H1 (cell line): ENCODE data around the gene GPR137. TPM values are rescaled to one million over a fixed set of nuclear protein-coding genes. Genes with fewer than 3 reads are reported as not detected.

Experiments used
- CTCF ChIA-PET: fragments of 300-600 bp; sonication (Branson Sonifier 250); formaldehyde crosslinking; loops from one replicate; lab custom pipeline; 2021; ENCODE audit not compliant: partially characterized antibody; lab: Charles Lee
- POLR2A ChIA-PET: fragments of 300-600 bp; sonication (Branson Sonifier 250); formaldehyde crosslinking; loops from one replicate; lab custom pipeline; 2021; ENCODE audit warnings: inconsistent platforms; ENCODE audit not compliant: partially characterized antibody; lab: Charles Lee
- DNase-seq, 2 experiments: peaks; one replicate each; pipeline versions ENCODE4 v3.0.0 to v3.0.0-alpha.2; 2010 to 2022; ENCODE audit warnings: low spot score in 2 of 2, low read depth in 1 of 2, mixed read lengths in 1 of 2
- FAIRE-seq: peaks from 2 replicates; lab custom pipeline; 2011; peaks lifted over from hg19 to GRCh38; lab: Jason Lieb, UNC
- H2AFZ ChIP-seq: 2 replicates; pipeline ENCODE4 v1.8.1; 2012; ENCODE audit warnings: low read length, inconsistent platforms
- H2AK5ac ChIP-seq: 2 replicates; pipeline ENCODE4 v1.6.1; 2013; ENCODE audit warnings: low read depth, low read length
- H2BK120ac ChIP-seq: replicated peaks from 2 replicates; pipeline ENCODE3; 2013; ENCODE audit warnings: low read depth, low read length, inconsistent platforms
- H2BK12ac ChIP-seq: 2 replicates; pipeline ENCODE4 v1.6.1; 2013; ENCODE audit warnings: low read depth, low read length
- H2BK15ac ChIP-seq: 2 replicates; pipeline ENCODE4 v1.6.1; 2013; ENCODE audit warnings: low read length
- H2BK20ac ChIP-seq: 2 replicates; pipeline ENCODE4 v1.6.1; 2013; ENCODE audit warnings: low read length
- H2BK5ac ChIP-seq: 2 replicates; pipeline ENCODE4 v1.6.1; 2013; ENCODE audit warnings: low read depth, low read length
- H3K14ac ChIP-seq: 2 replicates; pipeline ENCODE4 v1.6.1; 2013; ENCODE audit warnings: inconsistent platforms; ENCODE audit not compliant: insufficient read length
- H3K18ac ChIP-seq: 2 replicates; pipeline ENCODE4 v1.6.1; 2013; ENCODE audit warnings: low read length; ENCODE audit errors: extremely low read depth
- H3K23ac ChIP-seq: 2 replicates; pipeline ENCODE4 v1.6.1; 2013; ENCODE audit warnings: inconsistent platforms; ENCODE audit not compliant: insufficient read length
- H3K23me2 ChIP-seq: 2 replicates; pipeline ENCODE4 v1.6.1; 2013; ENCODE audit warnings: low read depth, low read length
- H3K27ac ChIP-seq: 2 replicates; pipeline ENCODE4 v1.6.1; 2011; ENCODE audit warnings: low read depth, low read length, inconsistent platforms
- H3K27me3 ChIP-seq, 4 experiments: replicated peaks in 1 of 4; 1 replicate in 1 of 4; 2 replicates in 3 of 4; pipeline versions ENCODE4 v1.6.1 to v1.8.1; 2011 to 2013; ENCODE audit warnings: low read length in 3 of 4, mild to moderate bottlenecking in 3 of 4, inconsistent platforms in 2 of 4, mixed read lengths in 2 of 4, moderate library complexity in 1 of 4; ENCODE audit not compliant: control insufficient read depth in 3 of 4, insufficient read depth in 3 of 4; ENCODE audit errors: extremely low read depth in 1 of 4
- H3K36me3 ChIP-seq, 4 experiments: 2 replicates each; pipeline versions ENCODE4 v1.6.1 to v1.8.1; 2011 to 2013; ENCODE audit warnings: mild to moderate bottlenecking in 4 of 4, low read length in 3 of 4, moderate library complexity in 2 of 4, control low read depth in 1 of 4, inconsistent platforms in 1 of 4; ENCODE audit not compliant: insufficient read depth in 4 of 4, control insufficient read depth in 2 of 4
- H3K4ac ChIP-seq: replicated peaks from 2 replicates; pipeline ENCODE3; 2013; ENCODE audit warnings: low read length, low read depth, mixed read lengths, inconsistent platforms; ENCODE audit not compliant: insufficient read length
- H3K4me1 ChIP-seq, 4 experiments: replicated peaks in 1 of 4; 1 replicate in 1 of 4; 2 replicates in 3 of 4; pipeline versions ENCODE4 v1.6.1 to v1.8.1; 2011 to 2013; ENCODE audit warnings: low read length in 3 of 4, inconsistent platforms in 2 of 4, mixed read lengths in 1 of 4; ENCODE audit not compliant: insufficient read depth in 4 of 4, control insufficient read depth in 3 of 4
- H3K4me2 ChIP-seq, 2 experiments: 2 replicates each; pipeline versions ENCODE4 v1.6.1 to v1.8.1; 2011 to 2013; ENCODE audit warnings: low read depth in 2 of 2, low read length in 2 of 2, control low read depth in 1 of 2, inconsistent platforms in 1 of 2, mild to moderate bottlenecking in 1 of 2; ENCODE audit not compliant: insufficient read depth in 1 of 2
- H3K4me3 ChIP-seq, 4 experiments: fragments of 200-600, 300-600 bp in 1 of 4; sonication (generic), shearing (Covaris generic), sonication (Bioruptor Twin) in 1 of 4; 2 replicates each; pipeline versions ENCODE4 v1.5.1 to v1.8.1; 2011 to 2016; ENCODE audit warnings: low read length in 4 of 4, low read depth in 3 of 4, control low read depth in 2 of 4, inconsistent platforms in 2 of 4, mild to moderate bottlenecking in 2 of 4, mixed read lengths in 1 of 4, moderate library complexity in 1 of 4; ENCODE audit not compliant: insufficient read depth in 2 of 4; ENCODE audit errors: extremely low read depth in 1 of 4
- H3K56ac ChIP-seq: replicated peaks from 2 replicates; pipeline ENCODE3; 2013; ENCODE audit warnings: low read depth, mild to moderate bottlenecking, mixed read lengths, low read length, inconsistent platforms; ENCODE audit not compliant: insufficient read length
- H3K79me1 ChIP-seq: 2 replicates; pipeline ENCODE4 v1.6.1; 2013; ENCODE audit warnings: low read depth, low read length, control low read depth
- H3K79me2 ChIP-seq, 2 experiments: 2 replicates each; pipeline versions ENCODE4 v1.6.1 to v1.8.1; 2012 to 2013; ENCODE audit warnings: low read length in 2 of 2, mild to moderate bottlenecking in 2 of 2, inconsistent platforms in 1 of 2; ENCODE audit not compliant: insufficient read depth in 2 of 2, control insufficient read depth in 1 of 2
- H3K9ac ChIP-seq, 4 experiments: replicated peaks in 1 of 4; 1 replicate in 1 of 4; 2 replicates in 3 of 4; pipeline versions ENCODE4 v1.6.1 to v1.8.1; 2011 to 2013; ENCODE audit warnings: low read depth in 3 of 4, low read length in 3 of 4, control low read depth in 2 of 4, mild to moderate bottlenecking in 2 of 4, moderate library complexity in 2 of 4, inconsistent platforms in 1 of 4; ENCODE audit errors: extremely low read depth in 1 of 4
- H3K9me3 ChIP-seq, 2 experiments: 2 replicates each; pipeline versions ENCODE4 v1.6.1 to v1.8.1; 2012 to 2013; ENCODE audit warnings: mild to moderate bottlenecking in 2 of 2, moderate library complexity in 2 of 2, control low read depth in 1 of 2, inconsistent platforms in 1 of 2, low read depth in 1 of 2, low read length in 1 of 2, mixed read lengths in 1 of 2; ENCODE audit not compliant: insufficient read depth in 2 of 2
- H4K20me1 ChIP-seq, 2 experiments: replicated peaks in 1 of 2; 2 replicates each; pipeline versions ENCODE3 to v1.8.1; 2011 to 2013; ENCODE audit warnings: inconsistent platforms in 2 of 2, low read length in 2 of 2, mild to moderate bottlenecking in 1 of 2; ENCODE audit not compliant: insufficient read depth in 2 of 2, control insufficient read depth in 1 of 2
- H4K5ac ChIP-seq: 2 replicates; pipeline ENCODE4 v1.6.1; 2013; ENCODE audit warnings: low read length, low read depth, mixed read lengths, inconsistent platforms; ENCODE audit not compliant: insufficient read length
- H4K8ac ChIP-seq: 2 replicates; pipeline ENCODE4 v1.8.0; 2013; ENCODE audit warnings: mild to moderate bottlenecking, moderate library complexity, low read length, inconsistent platforms; ENCODE audit not compliant: insufficient read depth; ENCODE audit errors: extremely low read depth
- H4K91ac ChIP-seq: replicated peaks from 2 replicates; pipeline ENCODE3; 2013; ENCODE audit warnings: low read length, mixed read lengths, inconsistent platforms; ENCODE audit not compliant: insufficient read length
- CBX5 ChIP-seq: fragments of 300-800, 300-1000 bp; sonication (generic); IDR thresholded peaks from 2 replicates; pipeline ENCODE4 v1.7.1; 2016; ENCODE audit warnings: antibody characterized with exemption, low read length, low read depth
- EP300 ChIP-seq, 2 experiments: IDR thresholded peaks; 1 replicate in 1 of 2; 2 replicates in 1 of 2; pipeline ENCODE4 v1.6.1; 2011 to 2012; ENCODE audit warnings: low read depth in 2 of 2, low read length in 2 of 2, mild to moderate bottlenecking in 2 of 2, borderline replicate concordance in 1 of 2, inconsistent platforms in 1 of 2, moderate library complexity in 1 of 2
- SP1 ChIP-seq: IDR thresholded peaks from 2 replicates; pipeline ENCODE4 v1.6.1; 2011; ENCODE audit warnings: low read depth, low read length
- WGBS, 2 experiments: shearing (Covaris generic) in 1 of 2; methylation state at CpG; one replicate each; pipeline versions ENCODE4 v1.1.6 to v1.1.7; 2013 to 2015; ENCODE audit warnings: low lambda C conversion rate in 2 of 2, mixed read lengths in 2 of 2, inconsistent platforms in 1 of 2, low coverage in 1 of 2, missing lambda C conversion rate in 1 of 2; ENCODE audit not compliant: insufficient replicate concordance in 2 of 2, insufficient coverage in 1 of 2, insufficient read length in 1 of 2; ENCODE audit errors: extremely low coverage in 1 of 2, missing lambda C conversion rate in 1 of 2; 5-methylcytosine and 5-hydroxymethylcytosine counted together
- polyA plus RNA-seq, 7 experiments: library from polyadenylated mRNA; depleted of rRNA in 3 of 7; stranded (reverse) in 5 of 7; unstranded in 2 of 7; fragments of >200 nt in 5 of 7; fragments of 200-250 nt in 2 of 7; gene quantifications; 1 replicate in 5 of 7; 2 replicates in 1 of 7; 4 replicates in 1 of 7; pipeline versions ENCODE4 v1.2.1 to v1.2.3, GENCODE V29; 2011 to 2013; ENCODE audit warnings: missing spikeins in 2 of 7, mixed read lengths in 2 of 7
- total RNA-seq: library from RNA; stranded (reverse); fragmentation: NEBNext Ultra II Directional; extraction: Animal tissue kit (Norgen Biotek cat#: 25700); gene quantifications from 2 replicates; pipeline ENCODE4 v1.2.1, GENCODE V29; 2021

Gene GPR137
- total and polyA plus RNA-seq, 2 of the 8 experiments (the other 6 are each of a cell fraction or from before 2014, with no cell fraction given), result 36.2 to 37.8 TPM

DNA sequence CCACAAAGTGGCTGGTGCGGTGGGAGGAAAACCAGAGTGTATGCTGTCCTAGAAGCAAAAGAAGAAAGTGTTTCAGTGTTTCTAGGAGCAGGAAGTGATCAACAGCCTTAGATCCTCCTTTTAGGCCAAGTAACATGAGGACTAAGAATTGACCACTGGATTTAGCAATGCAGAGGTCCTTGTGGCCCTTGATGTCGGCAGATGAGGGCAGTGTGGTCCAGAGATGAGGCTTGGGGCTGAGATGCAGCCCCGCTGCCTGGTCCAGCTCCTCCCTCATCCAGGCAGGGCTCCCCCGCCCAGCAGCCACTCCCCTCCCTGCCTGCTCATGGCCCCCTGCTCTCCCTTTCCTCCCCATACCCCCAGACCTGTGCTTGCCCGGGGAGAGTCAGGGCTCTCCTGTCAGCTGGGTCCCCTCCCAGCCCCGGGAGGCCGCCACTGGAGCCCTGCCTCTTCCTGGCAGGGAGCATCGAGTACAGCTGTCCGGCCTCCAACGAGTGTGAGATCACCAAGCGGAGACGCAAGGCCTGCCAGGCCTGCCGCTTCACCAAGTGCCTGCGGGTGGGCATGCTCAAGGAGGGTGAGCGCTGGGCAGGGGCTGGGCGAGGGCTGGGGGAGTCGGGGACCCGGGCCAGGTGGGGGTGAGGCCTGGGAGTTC is 28.0 kb downstream of the GPR137 start:
- peaks cover 0 to 5% (median 2%) of the 10 kb centered on the region in 4 experiments; a peak in 4 of 7 replicates for H3K4me1 ChIP-seq
- peaks cover 0 to 12% of the 10 kb centered on the region in 2 experiments; a peak in 2 of 4 replicates for H3K79me2 ChIP-seq
- H2BK15ac ChIP-seq, result no peak overlapping the region
- H2BK20ac ChIP-seq, result no peak overlapping the region
- H3K23ac ChIP-seq, result no peak overlapping the region
- H3K23me2 ChIP-seq, result peaks cover 2% of the 10 kb centered on the region; the same call in 1 of the 2 replicates
- no peak overlapping the region for H3K4ac ChIP-seq
- WGBS, 2 experiments, result 98% methylated on average over 15 of the region's 18 CpGs; no CpG with 5 or more reads in 1 of the 2 experiments
- H3K27ac ChIP-seq, result no peak overlapping the region
- H3K36me3 ChIP-seq, result peaks cover 0 to 16% (median 10%) of the 10 kb centered on the region in 4 experiments; a peak in 7 of 8 replicates
- H4K91ac ChIP-seq, result no peak overlapping the region
- H4K20me1 ChIP-seq, result peaks cover 0 to 3% of the 10 kb centered on the region in 2 experiments
- H4K8ac ChIP-seq, result no peak overlapping the region
- H3K18ac ChIP-seq, result no peak overlapping the region
- H3K79me1 ChIP-seq, result peaks cover 5% of the 10 kb centered on the region; the same call in 1 of the 2 replicates
- no peak overlapping the region for H3K56ac ChIP-seq
- ChIA-PET POLR2A (interaction anchor here (0.5 to 6.6 kb wide), 9 partner anchors 9 to 66 kb away, joined by 3 to 61 read pairs (median 3); no protein-coding TSS in a partner anchor), CTCF (interaction anchor here (1.1 to 20.8 kb wide), 6 partner anchors 10 to 337 kb away, joined by 3 to 614 read pairs (median 6); partner anchors contain the start of gene CCDC88B)
- FAIRE-seq (no peak), DNase-seq (no peak)
- TF ChIP-seq CBX5, result no peak
- no peak for TF ChIP-seq SP1
- no peak for TF ChIP-seq EP300 (IDR thresholded peaks at IDR 0.05; ENCODE audit: borderline replicate concordance in 1 of 2, low read depth in 2 of 2, low read length in 2 of 2)
- no peak overlapping the region for H2BK120ac ChIP-seq
- H3K27me3 ChIP-seq, result no peaks in the 10 kb centered on the region
- H3K4me2 ChIP-seq, result no peak overlapping the region
- no peak overlapping the region for H3K4me3 ChIP-seq
- no peak overlapping the region for H3K9ac ChIP-seq
- H3K14ac ChIP-seq, result no peak overlapping the region
- no peak overlapping the region for H2BK5ac ChIP-seq
- H2AK5ac ChIP-seq, result no peak overlapping the region
- no peaks in the 10 kb centered on the region for H3K9me3 ChIP-seq
- H4K5ac ChIP-seq, result no peak overlapping the region
- no peak overlapping the region for H2AFZ ChIP-seq
- no peak overlapping the region for H2BK12ac ChIP-seq
